ENCODE results near the gene TMEM106C.
A peak's percentile ranks its signal among the peaks of the same experiment; 100 is the strongest.

The TMEM106C gene

GRCh38 chr12:47979686-47980085 is 16.3 kb downstream of the TMEM106C start:
- DNase-seq (ENCODE audit: low spot score) = no peak

- DNase-seq (ENCODE audit: low spot score) = no peak
These were observed 16.8 kb downstream of the TMEM106C start for GRCh38 chr12:47980197-47980596.

GRCh38 chr12:47980779-47981495 is 17.5 kb downstream of the TMEM106C start:
- no peak for DNase-seq (ENCODE audit: low spot score)

- no peak for DNase-seq (ENCODE audit: low spot score)
These were observed 18.3 kb downstream of the TMEM106C start for GRCh38 chr12:47981496-47982260.

GRCh38 chr12:47982311-47982710 is 18.9 kb downstream of the TMEM106C start:
- no peak for DNase-seq (ENCODE audit: low spot score)

- DNase-seq (ENCODE audit: low spot score) = no peak
These were observed 19.4 kb downstream of the TMEM106C start for GRCh38 chr12:47982770-47983169.

GRCh38 chr12:47983541-47984115 is 20.2 kb downstream of the TMEM106C start:
- no peak for DNase-seq (ENCODE audit: low spot score)

GRCh38 chr12:47984331-47984801 is 21.0 kb downstream of the TMEM106C start:
- DNase-seq (ENCODE audit: low spot score) = no peak

GRCh38 chr12:47985596-47986290 is 22.3 kb downstream of the TMEM106C start:
- no peak for DNase-seq (ENCODE audit: low spot score)

- DNase-seq (ENCODE audit: low spot score) = no peak
These were observed 22.9 kb downstream of the TMEM106C start for GRCh38 chr12:47986291-47986660.

GRCh38 chr12:47986832-47987231 is 23.4 kb downstream of the TMEM106C start:
- no peak for DNase-seq (ENCODE audit: low spot score)

GRCh38 chr12:47987411-47988072 is 24.1 kb downstream of the TMEM106C start:
- no peak for DNase-seq (ENCODE audit: low spot score)

- DNase-seq (ENCODE audit: low spot score) = no peak
These were observed 25.0 kb downstream of the TMEM106C start for GRCh38 chr12:47988073-47989022.

GRCh38 chr12:47989023-47989417 is 25.6 kb downstream of the TMEM106C start:
- DNase-seq (ENCODE audit: low spot score) = no peak

GRCh38 chr12:47989666-47990065 is 26.3 kb downstream of the TMEM106C start:
- DNase-seq (ENCODE audit: low spot score) = no peak

- DNase-seq (ENCODE audit: low spot score) = peak; percentile 79
These were observed 27.1 kb downstream of the TMEM106C start for GRCh38 chr12:47990351-47991105.

GRCh38 chr12:47991106-47992061 is 28.0 kb downstream of the TMEM106C start:
- no peak for DNase-seq (ENCODE audit: low spot score)

- DNase-seq (ENCODE audit: low spot score) = no peak
These were observed 29.4 kb downstream of the TMEM106C start for GRCh38 chr12:47992776-47993175.

- no peak for DNase-seq (ENCODE audit: low spot score)
These were observed 30.1 kb downstream of the TMEM106C start for GRCh38 chr12:47993491-47993890.

Measured in activated CD4-positive, alpha-beta T cell treated with anti-CD3 and anti-CD28 coated beads, Interleukin-2, Interleukin-4, amounts not matched to agents 100 ng/mL and 50 ng/mL, durations not matched to agents 16 hours and 8 hours (primary cell).